Liver (tissue), 3 donors: ENCODE results near the gene BCAS2.

Experiments used
- CTCF ChIP-seq: fragments of 150-350 bp; IDR thresholded peaks from 2 replicates; pipeline ENCODE4 v1.5.1; 2017; ENCODE audit warnings: improper control_type of control experiment, low read depth, low read length; ENCODE audit not compliant: missing input control
- FOXA1 ChIP-seq: IDR thresholded peaks from 2 replicates; pipeline ENCODE4 v1.6.1; 2016; ENCODE audit warnings: antibody characterized with exemption
- GABPA ChIP-seq, 2 donors: IDR thresholded peaks in 1 of 2; conservative IDR thresholded peaks in 1 of 2; 2 replicates each; pipeline ENCODE4 v1.6.1; 2016; ENCODE audit warnings: antibody characterized with exemption in 2 of 2, mild to moderate bottlenecking in 1 of 2, moderate library complexity in 1 of 2
- HNF4A ChIP-seq, 2 donors: conservative IDR thresholded peaks; 2 replicates each; pipeline ENCODE4 v1.6.1; 2016; ENCODE audit warnings: antibody characterized with exemption in 2 of 2, mild to moderate bottlenecking in 2 of 2
- HNF4G ChIP-seq: IDR thresholded peaks from 2 replicates; pipeline ENCODE4 v1.6.1; 2016; ENCODE audit warnings: antibody characterized with exemption
- JUND ChIP-seq, 2 donors: IDR thresholded peaks; 2 replicates each; pipeline ENCODE4 v1.6.1; 2016; ENCODE audit warnings: antibody characterized with exemption in 2 of 2
- NR2F2 ChIP-seq: IDR thresholded peaks from 2 replicates; pipeline ENCODE4 v1.6.1; 2016; ENCODE audit warnings: antibody characterized with exemption
- RAD21 ChIP-seq, 2 donors: IDR thresholded peaks; 2 replicates each; pipeline ENCODE4 v1.6.1; 2016; ENCODE audit warnings: antibody characterized with exemption in 2 of 2, mild to moderate bottlenecking in 2 of 2
- RXRA ChIP-seq, 2 donors: IDR thresholded peaks; 2 replicates each; pipeline ENCODE4 v1.6.1; 2017 to 2018; ENCODE audit warnings: antibody characterized with exemption in 2 of 2, mild to moderate bottlenecking in 1 of 2
- TAF1 ChIP-seq: conservative IDR thresholded peaks from 2 replicates; pipeline ENCODE4 v1.6.1; 2016; ENCODE audit warnings: antibody characterized with exemption, mild to moderate bottlenecking
- YY1 ChIP-seq: IDR thresholded peaks from 2 replicates; pipeline ENCODE4 v1.6.1; 2016; ENCODE audit warnings: antibody characterized with exemption, mild to moderate bottlenecking
- TF ChIP-seq, protein P1 (sequence below): IDR thresholded peaks from 2 replicates; pipeline ENCODE4 v1.6.1; 2016; ENCODE audit warnings: antibody characterized with exemption
- TF ChIP-seq, protein P2 (sequence below): IDR thresholded peaks from 2 replicates; pipeline ENCODE4 v1.6.1; 2016; ENCODE audit warnings: antibody characterized with exemption
- donor health status: healthy.
- donor health status: healthy.

GRCh38 chr1:114597949-114598348 lies 16.5 kb upstream of the BCAS2 start:
- TF ChIP-seq CTCF (no peak), HNF4A (conservative IDR thresholded peaks at IDR 0.05) (no peak), JUND (IDR thresholded peaks at IDR 0.05) (no peak), YY1 (no peak), RAD21 (IDR thresholded peaks at IDR 0.05) (no peak), TAF1 (no peak), NR2F2 (no peak), FOXA1 (no peak), HNF4G (no peak), GABPA (IDR thresholded peaks at IDR 0.05 in 1 of 2, conservative IDR thresholded peaks at IDR 0.05 in 1 of 2) (no peak), RXRA (IDR thresholded peaks at IDR 0.05) (no peak)
- TF ChIP-seq, protein P1, sequence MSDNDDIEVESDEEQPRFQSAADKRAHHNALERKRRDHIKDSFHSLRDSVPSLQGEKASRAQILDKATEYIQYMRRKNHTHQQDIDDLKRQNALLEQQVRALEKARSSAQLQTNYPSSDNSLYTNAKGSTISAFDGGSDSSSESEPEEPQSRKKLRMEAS, result no peak
- TF ChIP-seq, protein P2, sequence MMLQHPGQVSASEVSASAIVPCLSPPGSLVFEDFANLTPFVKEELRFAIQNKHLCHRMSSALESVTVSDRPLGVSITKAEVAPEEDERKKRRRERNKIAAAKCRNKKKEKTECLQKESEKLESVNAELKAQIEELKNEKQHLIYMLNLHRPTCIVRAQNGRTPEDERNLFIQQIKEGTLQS, result no peak
